ENCODE results near the gene ALMS1. TPM values are rescaled to one million over a fixed set of nuclear protein-coding genes. Genes with fewer than 3 reads are reported as not detected.
A peak's percentile ranks its signal among the peaks of the same experiment; 100 is the strongest.

The ALMS1 gene
- total RNA-seq, 1 experiment from 2014 or later = 37.3 TPM

DNA sequence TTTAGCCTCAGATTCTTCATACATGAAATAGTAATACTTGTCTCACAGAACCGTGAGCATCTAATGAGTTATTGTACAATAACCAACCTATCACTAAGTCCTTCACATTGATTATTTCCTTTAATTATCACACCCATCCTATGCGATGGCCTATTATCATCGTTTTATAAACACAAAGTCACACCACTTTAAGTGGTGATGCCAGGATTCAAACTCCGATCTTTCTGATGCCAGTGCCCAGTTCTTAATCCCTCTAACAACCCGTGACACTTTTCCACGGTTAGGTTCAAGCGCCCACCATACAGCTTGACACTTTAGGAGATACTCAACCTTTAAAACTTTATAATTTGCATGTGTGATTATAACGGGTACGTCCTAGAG lies 523 bp upstream of the ALMS1 start:
- CTCF ChIA-PET = interaction anchor here (0.6 to 1.2 kb wide), 3 partner anchors 25 to 295 kb away, joined by 3 to 4 read pairs (median 4); no protein-coding TSS in a partner anchor
- no TSS peak for BruUV-seq (replicated peaks)
- DNase-seq (ENCODE audit: low spot score) = no peak
- POLR2A ChIA-PET (ENCODE audit: low non-redundant PET) = no interaction called here
- intact Hi-C loops (cut with micrococcal nuclease; ENCODE audit: unreplicated experiment) = no loop called here
- H3K27ac ChIP-seq (ENCODE audit: low read depth, low read length, poor library complexity, severe bottlenecking) = peak overlapping the region; percentile 56
- TF ChIP-seq, protein P1, sequence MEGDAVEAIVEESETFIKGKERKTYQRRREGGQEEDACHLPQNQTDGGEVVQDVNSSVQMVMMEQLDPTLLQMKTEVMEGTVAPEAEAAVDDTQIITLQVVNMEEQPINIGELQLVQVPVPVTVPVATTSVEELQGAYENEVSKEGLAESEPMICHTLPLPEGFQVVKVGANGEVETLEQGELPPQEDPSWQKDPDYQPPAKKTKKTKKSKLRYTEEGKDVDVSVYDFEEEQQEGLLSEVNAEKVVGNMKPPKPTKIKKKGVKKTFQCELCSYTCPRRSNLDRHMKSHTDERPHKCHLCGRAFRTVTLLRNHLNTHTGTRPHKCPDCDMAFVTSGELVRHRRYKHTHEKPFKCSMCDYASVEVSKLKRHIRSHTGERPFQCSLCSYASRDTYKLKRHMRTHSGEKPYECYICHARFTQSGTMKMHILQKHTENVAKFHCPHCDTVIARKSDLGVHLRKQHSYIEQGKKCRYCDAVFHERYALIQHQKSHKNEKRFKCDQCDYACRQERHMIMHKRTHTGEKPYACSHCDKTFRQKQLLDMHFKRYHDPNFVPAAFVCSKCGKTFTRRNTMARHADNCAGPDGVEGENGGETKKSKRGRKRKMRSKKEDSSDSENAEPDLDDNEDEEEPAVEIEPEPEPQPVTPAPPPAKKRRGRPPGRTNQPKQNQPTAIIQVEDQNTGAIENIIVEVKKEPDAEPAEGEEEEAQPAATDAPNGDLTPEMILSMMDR (conservative IDR thresholded peaks at IDR 0.05; ENCODE audit: low read depth, low read length) = no peak
- no peak for TF ChIP-seq EZH2 (IDR thresholded peaks at IDR 0.05; ENCODE audit: borderline replicate concordance, low read depth, low read length, poor library complexity, severe bottlenecking)
- H3K4me3 ChIP-seq (ENCODE audit: low read depth, low read length, poor library complexity, severe bottlenecking) = peak overlapping the region; percentile 76
- H3K36me3 ChIP-seq (ENCODE audit: insufficient read depth, low read length, poor library complexity, severe bottlenecking) = no peaks in the 10 kb centered on the region
- peaks cover 8% of the 10 kb centered on the region for H3K4me1 ChIP-seq (ENCODE audit: insufficient read depth, low read length, poor library complexity, severe bottlenecking)
- no peaks in the 10 kb centered on the region for H3K9me3 ChIP-seq (ENCODE audit: low read depth, low read length, poor library complexity, severe bottlenecking)
- peaks cover 3% of the 10 kb centered on the region for H3K27me3 ChIP-seq (replicated peaks; ENCODE audit: insufficient read depth, low read depth, low read length, poor library complexity)

GRCh38 chr2:73386342-73386868 lies 769 bp downstream of the ALMS1 start:
- Histone ChIP-seq H3K27me3 (replicated peaks; ENCODE audit: insufficient read depth, low read depth, low read length, poor library complexity) (peaks cover 3% of the 10 kb centered on the region), H3K4me1 (ENCODE audit: insufficient read depth, low read length, poor library complexity, severe bottlenecking) (peaks cover 8% of the 10 kb centered on the region), H3K4me3 (ENCODE audit: low read depth, low read length, poor library complexity, severe bottlenecking) (peak overlapping the region; percentile 76), H3K27ac (ENCODE audit: low read depth, low read length, poor library complexity, severe bottlenecking) (peak overlapping the region; percentile 80), H3K9me3 (ENCODE audit: low read depth, low read length, poor library complexity, severe bottlenecking) (no peaks in the 10 kb centered on the region), H3K36me3 (ENCODE audit: insufficient read depth, low read length, poor library complexity, severe bottlenecking) (no peaks in the 10 kb centered on the region)
- intact Hi-C loops (cut with micrococcal nuclease; ENCODE audit: unreplicated experiment) = no loop called here
- no peak for DNase-seq (ENCODE audit: low spot score)
- no peak for TF ChIP-seq EZH2 (IDR thresholded peaks at IDR 0.05; ENCODE audit: borderline replicate concordance, low read depth, low read length, poor library complexity, severe bottlenecking)
- TF ChIP-seq, protein P1 (conservative IDR thresholded peaks at IDR 0.05; ENCODE audit: low read depth, low read length) = no peak
- CTCF ChIA-PET = no interaction called here
- BruUV-seq (replicated peaks) = TSS peak; percentile 28
- POLR2A ChIA-PET (ENCODE audit: low non-redundant PET) = no interaction called here

DNA sequence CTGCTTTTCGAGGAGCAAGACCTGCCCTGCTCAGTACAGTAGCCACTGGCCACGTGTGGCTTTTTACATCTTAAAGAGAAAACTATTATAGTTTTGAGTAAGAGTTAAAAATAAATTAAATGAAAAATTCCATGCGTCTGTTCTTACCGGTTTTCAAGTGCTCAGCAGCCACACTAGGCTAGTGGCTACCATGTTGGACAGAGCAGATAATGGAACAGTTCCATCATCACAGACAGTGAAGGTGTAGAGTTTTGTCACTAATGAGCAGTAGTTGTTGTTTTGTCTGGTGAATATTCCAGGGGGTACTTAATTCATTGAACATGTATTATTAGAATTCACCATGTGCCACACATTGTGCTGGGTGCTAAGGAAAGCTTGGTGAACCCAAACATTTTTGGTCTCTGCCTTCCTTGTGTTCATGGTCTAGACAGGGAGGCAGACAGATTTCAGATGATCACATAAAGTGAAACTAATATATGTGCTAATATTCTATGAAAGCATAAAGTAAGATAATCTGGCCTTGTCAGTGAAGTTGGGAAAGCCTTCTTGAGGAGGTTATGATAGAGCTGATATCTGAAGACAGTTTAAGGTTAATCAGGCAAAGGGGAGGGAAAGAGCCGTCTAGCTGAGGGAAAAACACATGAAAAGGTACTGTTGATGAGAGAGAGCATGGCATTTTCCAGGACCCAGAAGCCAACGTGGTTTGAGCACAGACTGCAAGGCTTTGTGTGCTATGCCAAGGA lies 1.4 kb downstream of the ALMS1 start:
- Histone ChIP-seq H3K4me1 (ENCODE audit: insufficient read depth, low read length, poor library complexity, severe bottlenecking) (peaks cover 8% of the 10 kb centered on the region), H3K27me3 (replicated peaks; ENCODE audit: insufficient read depth, low read depth, low read length, poor library complexity) (peaks cover 2% of the 10 kb centered on the region), H3K4me3 (ENCODE audit: low read depth, low read length, poor library complexity, severe bottlenecking) (peak overlapping the region; percentile 76), H3K36me3 (ENCODE audit: insufficient read depth, low read length, poor library complexity, severe bottlenecking) (no peaks in the 10 kb centered on the region), H3K27ac (ENCODE audit: low read depth, low read length, poor library complexity, severe bottlenecking) (no peak overlapping the region), H3K9me3 (ENCODE audit: low read depth, low read length, poor library complexity, severe bottlenecking) (no peaks in the 10 kb centered on the region)
- CTCF ChIA-PET = no interaction called here
- intact Hi-C loops (cut with micrococcal nuclease; ENCODE audit: unreplicated experiment) = no loop called here
- BruUV-seq (replicated peaks) = no TSS peak
- POLR2A ChIA-PET (ENCODE audit: low non-redundant PET) = no interaction called here
- no peak for TF ChIP-seq EZH2 (IDR thresholded peaks at IDR 0.05; ENCODE audit: borderline replicate concordance, low read depth, low read length, poor library complexity, severe bottlenecking)
- TF ChIP-seq, protein P1 (conservative IDR thresholded peaks at IDR 0.05; ENCODE audit: low read depth, low read length) = no peak
- peak; percentile 4 for DNase-seq (ENCODE audit: low spot score)
